Adrenal gland (tissue), 5 donors: Measurements from ENCODE around the gene RCAN3.

Source experiments
- POLR2A ChIP-seq, 2 donors: fragments of 450-650 bp; IDR thresholded peaks; one replicate each; pipeline ENCODE4 v1.6.1; 2017; ENCODE audit warnings: antibody characterized with exemption in 2 of 2, mild to moderate bottlenecking in 2 of 2, moderate library complexity in 1 of 2
- TF ChIP-seq, protein P1 (sequence below), 6 experiments: fragments of 450-650 bp in 4 of 6; fragments of 200-600 bp in 2 of 6; sonication (generic) in 1 of 6; IDR thresholded peaks; 1 replicate in 5 of 6; 2 replicates in 1 of 6; pipeline versions ENCODE4 v1.5.1 to v1.8.0; 2016 to 2021; ENCODE audit warnings: antibody characterized with exemption in 6 of 6, mild to moderate bottlenecking in 2 of 6, moderate library complexity in 1 of 6
- donor health status: DM: no; HTN: no; CAD: no.

DNA sequence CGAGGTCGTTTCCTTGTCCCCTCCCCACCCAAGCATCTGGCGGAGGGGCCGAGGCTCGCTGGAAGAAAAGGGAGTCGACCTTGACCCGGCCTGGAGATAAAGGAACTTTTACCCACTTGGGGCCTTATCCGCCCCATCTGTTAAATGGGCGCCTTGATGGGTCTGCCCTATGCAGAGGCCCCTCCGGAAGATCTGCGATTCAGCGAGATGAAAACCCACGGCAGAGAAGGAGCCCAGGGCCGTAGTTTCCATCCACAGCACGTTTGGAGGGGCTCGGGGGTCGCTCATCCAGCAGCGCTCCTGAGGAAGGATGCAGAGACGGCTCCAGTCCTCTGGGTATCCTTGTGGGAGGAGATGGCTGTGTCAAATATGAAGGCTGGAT is 53.8 kb downstream of the RCAN3 start:
- TF ChIP-seq, protein P1, sequence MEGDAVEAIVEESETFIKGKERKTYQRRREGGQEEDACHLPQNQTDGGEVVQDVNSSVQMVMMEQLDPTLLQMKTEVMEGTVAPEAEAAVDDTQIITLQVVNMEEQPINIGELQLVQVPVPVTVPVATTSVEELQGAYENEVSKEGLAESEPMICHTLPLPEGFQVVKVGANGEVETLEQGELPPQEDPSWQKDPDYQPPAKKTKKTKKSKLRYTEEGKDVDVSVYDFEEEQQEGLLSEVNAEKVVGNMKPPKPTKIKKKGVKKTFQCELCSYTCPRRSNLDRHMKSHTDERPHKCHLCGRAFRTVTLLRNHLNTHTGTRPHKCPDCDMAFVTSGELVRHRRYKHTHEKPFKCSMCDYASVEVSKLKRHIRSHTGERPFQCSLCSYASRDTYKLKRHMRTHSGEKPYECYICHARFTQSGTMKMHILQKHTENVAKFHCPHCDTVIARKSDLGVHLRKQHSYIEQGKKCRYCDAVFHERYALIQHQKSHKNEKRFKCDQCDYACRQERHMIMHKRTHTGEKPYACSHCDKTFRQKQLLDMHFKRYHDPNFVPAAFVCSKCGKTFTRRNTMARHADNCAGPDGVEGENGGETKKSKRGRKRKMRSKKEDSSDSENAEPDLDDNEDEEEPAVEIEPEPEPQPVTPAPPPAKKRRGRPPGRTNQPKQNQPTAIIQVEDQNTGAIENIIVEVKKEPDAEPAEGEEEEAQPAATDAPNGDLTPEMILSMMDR (IDR thresholded peaks at IDR 0.05), result no peak
- TF ChIP-seq POLR2A (IDR thresholded peaks at IDR 0.05), result no peak
